NCI-H2107 treated with DMSO at 0.1 percent for 48 hours (cell line): ENCODE results near the gene RFX1.
A peak's percentile ranks its signal among the peaks of the same experiment; 100 is the strongest.
"Not testable (repeated sequence)": the region's sequence is repeated elsewhere in the genome, so short reads cannot be mapped to it uniquely, and the experiment has no call there.

Experiments
- DNase-seq: peaks from one replicate; lab custom pipeline; 2025; ENCODE audit not compliant: unreplicated experiment; lab: John Stamatoyannopoulos, UW

The RFX1 gene

GRCh38 chr19:14006085-14006765 is at the start of gene RFX1:
RFX1 (minus strand) TSS chr19:14006320; CDS start chr19:13993843, 12,477 bp downstream.
- DNase-seq = peak; percentile 100

GRCh38 chr19:14055396-14055795 is 49.3 kb upstream of the RFX1 start:
- DNase-seq = no peak

- no peak for DNase-seq
These were observed 48.6 kb upstream of the RFX1 start for GRCh38 chr19:14054721-14055120.

- no peak for DNase-seq
These were observed 48.0 kb upstream of the RFX1 start for GRCh38 chr19:14054099-14054498.

- DNase-seq = no peak
These were observed 47.4 kb upstream of the RFX1 start for GRCh38 chr19:14053500-14053899.

GRCh38 chr19:14053032-14053431 is 46.9 kb upstream of the RFX1 start:
- DNase-seq = no peak

- DNase-seq = no peak
These were observed 46.4 kb upstream of the RFX1 start for GRCh38 chr19:14052470-14052869.

- no peak for DNase-seq
These were observed 45.9 kb upstream of the RFX1 start for GRCh38 chr19:14051980-14052379.

GRCh38 chr19:14050961-14051360 is 44.8 kb upstream of the RFX1 start:
- not testable (repeated sequence) for DNase-seq

- DNase-seq = no peak
These were observed 44.4 kb upstream of the RFX1 start for GRCh38 chr19:14050512-14050911.

GRCh38 chr19:14048443-14049153 is 42.5 kb upstream of the RFX1 start:
- no peak for DNase-seq

- DNase-seq = not testable (repeated sequence)
These were observed 41.7 kb upstream of the RFX1 start for GRCh38 chr19:14047866-14048265.

GRCh38 chr19:14042659-14043608 is 36.8 kb upstream of the RFX1 start:
- DNase-seq = not testable (repeated sequence)

- no peak for DNase-seq
These were observed 33.1 kb upstream of the RFX1 start for GRCh38 chr19:14039181-14039580.

GRCh38 chr19:14035706-14036105 is 29.6 kb upstream of the RFX1 start:
- no peak for DNase-seq

GRCh38 chr19:14035159-14035558 is 29.0 kb upstream of the RFX1 start:
- DNase-seq = not testable (repeated sequence)

- DNase-seq = no peak
These were observed 27.8 kb upstream of the RFX1 start for GRCh38 chr19:14033946-14034345.

GRCh38 chr19:14031719-14032480 is 25.8 kb upstream of the RFX1 start, which contains the start of gene IL27RA:
IL27RA (plus strand) TSS chr19:14031762; CDS start chr19:14031873, 111 bp downstream.
- peak; percentile 10 for DNase-seq

GRCh38 chr19:14030997-14031718 is 25.0 kb upstream of the RFX1 start:
- no peak for DNase-seq

- no peak for DNase-seq
These were observed 22.8 kb upstream of the RFX1 start for GRCh38 chr19:14028901-14029300.
